K562 (cell line): ENCODE data around the gene TSPAN14. TPM values are rescaled to one million over a fixed set of nuclear protein-coding genes. Genes with fewer than 3 reads are reported as not detected.

Experiments used
- CBFA2T2 ChIP-seq: fragments of 450-650 bp; conservative IDR thresholded peaks from 2 replicates; pipeline ENCODE4 v1.6.1; 2017; ENCODE audit warnings: mild to moderate bottlenecking
- CCAR2 ChIP-seq: fragments of 200-400 bp; formaldehyde crosslinking; IDR thresholded peaks from 2 replicates; pipeline ENCODE4 v1.6.1; 2017; ENCODE audit warnings: mild to moderate bottlenecking, low read depth, low read length
- CCNT2 ChIP-seq: IDR thresholded peaks from 2 replicates; pipeline ENCODE4 v1.6.1; 2011; ENCODE audit warnings: borderline replicate concordance, low read depth, mild to moderate bottlenecking, moderate library complexity, mixed read lengths, low read length; ENCODE audit not compliant: insufficient read length; ENCODE audit errors: extremely low read depth
- CEBPG ChIP-seq, 3 experiments: fragments of 200-800 bp in 1 of 3; sonication (Bioruptor generic) in 1 of 3; sonication (generic) in 1 of 3; formaldehyde crosslinking in 1 of 3; IDR thresholded peaks in 2 of 3; conservative IDR thresholded peaks in 1 of 3; 2 replicates each; pipeline versions ENCODE4 v1.6.1 to v1.8.0; 2016 to 2022; ENCODE audit warnings: missing compliant biosample characterization in 2 of 3, missing genetic modification characterization in 2 of 3, mild to moderate bottlenecking in 1 of 3, missing genetic modification reagents in 1 of 3
- CTBP1 ChIP-seq: fragments of 450-650 bp; IDR thresholded peaks from 2 replicates; pipeline ENCODE4 v1.6.1; 2016; ENCODE audit warnings: borderline replicate concordance
- FOSL1 ChIP-seq: fragments of 200-800 bp; sonication (Bioruptor generic); conservative IDR thresholded peaks from 2 replicates; pipeline ENCODE4 v1.6.1; 2016; ENCODE audit warnings: missing genetic modification characterization, missing compliant biosample characterization
- GABPA ChIP-seq: fragments of 200-800 bp; sonication (Bioruptor generic); conservative IDR thresholded peaks from 2 replicates; pipeline ENCODE4 v1.6.1; 2016; ENCODE audit warnings: low read depth, missing genetic modification characterization, missing compliant biosample characterization
- HCFC1 ChIP-seq: IDR thresholded peaks from 2 replicates; pipeline ENCODE4 v1.6.1; 2012; ENCODE audit warnings: low read depth, low read length, improper control_type of control experiment
- HNRNPUL1 ChIP-seq: fragments of 200-400 bp; formaldehyde crosslinking; IDR thresholded peaks from 2 replicates; pipeline ENCODE4 v1.6.1; 2017; ENCODE audit warnings: low read length
- IRF9 ChIP-seq: fragments of 450-650 bp; IDR thresholded peaks from 2 replicates; pipeline ENCODE4 v1.6.1; 2016; ENCODE audit warnings: missing biosample characterization, missing genetic modification characterization
- JUN ChIP-seq, 2 experiments: sonication (generic) in 1 of 2; formaldehyde crosslinking in 1 of 2; IDR thresholded peaks; 2 replicates each; pipeline versions ENCODE4 v1.6.1 to v1.8.0; 2012 to 2022; ENCODE audit warnings: borderline replicate concordance in 2 of 2, mild to moderate bottlenecking in 2 of 2, improper control_type of control experiment in 1 of 2, low read depth in 1 of 2, low read length in 1 of 2, missing genetic modification reagents in 1 of 2
- KLF16 ChIP-seq: IDR thresholded peaks from 2 replicates; pipeline ENCODE4 v1.6.1; 2016; ENCODE audit warnings: antibody characterized with exemption
- MAFG ChIP-seq: fragments of 450-650 bp; conservative IDR thresholded peaks from 2 replicates; pipeline ENCODE4 v1.6.1; 2016; ENCODE audit warnings: missing genetic modification characterization, missing compliant biosample characterization
- MECOM ChIP-seq: fragments of 250-450 bp; sonication (Bioruptor Pico); IDR thresholded peaks from 2 replicates; pipeline ENCODE4 v1.8.0; 2022; ENCODE audit warnings: inconsistent platforms
- NEUROD1 ChIP-seq: fragments of 150-350 bp; IDR thresholded peaks from 2 replicates; pipeline ENCODE4 v1.6.1; 2014; ENCODE audit warnings: borderline replicate concordance, low read length, low read depth; ENCODE audit not compliant: partially characterized antibody
- PHF20 ChIP-seq: fragments of 450-650 bp; IDR thresholded peaks from 2 replicates; pipeline ENCODE4 v1.6.1; 2018; ENCODE audit not compliant: partially characterized antibody
- POLR2A ChIP-seq: fragments of 450-650 bp; conservative IDR thresholded peaks from 2 replicates; pipeline ENCODE4 v1.6.1; 2016
- RCOR1 ChIP-seq, 2 experiments: IDR thresholded peaks; 2 replicates each; pipeline ENCODE4 v1.6.1; 2012; ENCODE audit warnings: low read depth in 2 of 2, low read length in 2 of 2, borderline replicate concordance in 1 of 2, improper control_type of control experiment in 1 of 2
- SMARCC2 ChIP-seq: fragments of 450-650 bp; IDR thresholded peaks from 2 replicates; pipeline ENCODE4 v1.6.1; 2017; ENCODE audit warnings: antibody characterized with exemption, moderate library complexity, mild to moderate bottlenecking, low read depth
- SNRNP70 ChIP-seq: fragments of 200-400 bp; formaldehyde crosslinking; optimal IDR thresholded peaks from 2 replicates; pipeline ENCODE3; 2017; ENCODE audit warnings: low read depth, low read length
- TAF1 ChIP-seq: IDR thresholded peaks from 2 replicates; pipeline ENCODE4 v1.6.1; 2011; ENCODE audit warnings: mild to moderate bottlenecking, low read length, moderate library complexity; ENCODE audit not compliant: insufficient read depth, control insufficient read depth, severe bottlenecking; ENCODE audit errors: extremely low read depth
- TOE1 ChIP-seq, 2 experiments: fragments of 450-650 bp in 1 of 2; sonication (generic) in 1 of 2; formaldehyde crosslinking in 1 of 2; IDR thresholded peaks; 2 replicates each; pipeline versions ENCODE4 v1.7.1 to v1.8.0; 2016 to 2022; ENCODE audit warnings: borderline replicate concordance in 2 of 2, mild to moderate bottlenecking in 2 of 2, antibody characterized with exemption in 1 of 2, inconsistent platforms in 1 of 2, low read depth in 1 of 2, missing genetic modification reagents in 1 of 2, moderate library complexity in 1 of 2
- ZNF395 ChIP-seq: fragments of 200-800 bp; sonication (Bioruptor generic); IDR thresholded peaks from 2 replicates; pipeline ENCODE4 v1.6.1; 2017; ENCODE audit warnings: missing genetic modification characterization, missing compliant biosample characterization
- ZNF408 ChIP-seq: fragments of 250-450 bp; sonication (Bioruptor Pico); IDR thresholded peaks from 2 replicates; pipeline ENCODE4 v1.4.0; 2020; ENCODE audit warnings: low read depth, mild to moderate bottlenecking, moderate library complexity
- polyA plus RNA-seq, 8 experiments: library from polyadenylated mRNA; depleted of rRNA in 4 of 8; stranded (reverse) in 5 of 8; unstranded in 3 of 8; fragments of >200 nt; fragmentation: Nextera tagmentation in 2 of 8; fragmentation: Illumina TruSeq in 1 of 8; extraction: Ambion mirVana in 2 of 8; extraction: Trizol in 1 of 8; gene quantifications; 2 replicates each; pipeline versions ENCODE4 v1.2.1 to v1.2.3, GENCODE V29; 2011 to 2014; ENCODE audit warnings: inconsistent platforms in 1 of 8, missing spikeins in 1 of 8
- total RNA-seq, 7 experiments: library from RNA; depleted of rRNA in 6 of 7; stranded (reverse); fragments of >200 nt in 6 of 7; fragmentation: Illumina TruSeq in 2 of 7; extraction: Trizol in 2 of 7; gene quantifications; 2 replicates each; pipeline versions ENCODE4 v1.2.1 to v1.2.3, GENCODE V29; 2011 to 2021; ENCODE audit warnings: low replicate concordance in 1 of 7

TSPAN14 gene
- total and polyA plus RNA-seq, 9 of the 15 experiments (the other 6 are each of a cell fraction or from before 2014, with no cell fraction given) = 5.8 to 92.9 (median 23.3) TPM

DNA sequence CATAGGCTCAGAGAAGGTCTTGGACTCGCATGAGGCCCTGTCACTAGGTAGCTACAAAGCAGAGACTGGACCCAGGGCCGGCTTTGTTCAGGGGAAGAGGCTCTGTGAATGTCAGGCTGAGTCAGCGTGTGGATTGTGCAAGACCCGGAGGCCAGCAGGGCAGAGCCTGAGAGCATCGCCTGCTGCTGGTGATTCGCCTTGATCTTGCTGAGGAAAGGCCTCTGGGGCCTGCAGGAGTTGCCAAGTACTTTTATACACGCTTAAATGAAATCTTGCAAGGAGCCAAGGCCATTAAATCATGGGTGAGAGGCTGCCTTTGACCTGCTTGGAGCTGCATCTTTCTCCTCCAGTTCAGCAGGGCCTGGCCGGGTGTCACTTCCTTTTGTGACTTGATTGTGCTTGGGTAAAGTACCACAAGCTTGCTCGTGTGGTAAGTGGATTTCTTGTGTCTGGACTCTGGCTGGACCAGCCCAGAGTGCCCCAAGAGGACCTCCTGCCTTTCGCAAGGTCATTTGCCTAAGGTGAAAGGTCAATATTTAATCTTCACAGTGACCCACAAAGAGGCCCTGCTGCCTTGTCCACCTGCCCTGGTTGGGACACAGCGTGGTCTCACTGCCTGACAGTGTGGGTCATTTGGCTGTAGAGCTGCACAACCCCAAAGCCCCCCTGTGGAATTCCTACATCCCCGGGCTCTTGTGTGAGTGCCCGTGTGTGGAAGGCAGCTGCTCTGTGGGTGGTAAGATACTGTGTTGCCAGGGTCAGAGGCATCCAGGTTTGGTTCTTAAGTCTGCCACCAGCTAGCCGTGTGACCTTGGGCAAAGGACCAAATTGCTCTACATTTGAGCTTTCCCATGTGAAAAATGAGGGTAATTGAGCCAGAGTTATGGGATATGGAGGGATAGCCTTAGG, 45.0 kb downstream of the TSPAN14 start (continued):
- peak; percentile 94 for TF ChIP-seq IRF9 (tag)
- peak; percentile 72 for TF ChIP-seq NEUROD1
- TF ChIP-seq KLF16 = no peak
- peak; percentile 15; the same call in 1 of the 2 replicates for TF ChIP-seq HCFC1
- peak in 1 of 2 experiments; percentile 88; a peak in 3 of 4 replicates for TF ChIP-seq RCOR1 (IDR thresholded peaks at IDR 0.05; ENCODE audit: borderline replicate concordance in 1 of 2, low read depth in 2 of 2, low read length in 2 of 2)
- no peak for TF ChIP-seq SNRNP70
- TF ChIP-seq GABPA (tag) = no peak
- peak; percentile 37 for TF ChIP-seq CCNT2
- TF ChIP-seq TOE1 (IDR thresholded peaks at IDR 0.05; ENCODE audit: borderline replicate concordance) = no peak
- TF ChIP-seq TOE1 (CRISPR knock-in tag; IDR thresholded peaks at IDR 0.05; ENCODE audit: borderline replicate concordance, low read depth) = no peak
- peak; percentile 87 for TF ChIP-seq CTBP1
- 0 out of 2 replicates have a peak, but pooled peaks have one; percentile 50 for TF ChIP-seq POLR2A
- no peak for TF ChIP-seq PHF20
- TF ChIP-seq ZNF395 (CRISPR knock-in tag) = 0 out of 2 replicates have a peak, but pooled peaks have one; percentile 62
- TF ChIP-seq HNRNPUL1 = no peak
- peak; percentile 84 for TF ChIP-seq MAFG (tag)
- peak; percentile 34 for TF ChIP-seq TAF1
- no peak for TF ChIP-seq ZNF408
- TF ChIP-seq SMARCC2 = 0 out of 2 replicates have a peak, but pooled peaks have one; percentile 50
- TF ChIP-seq CBFA2T2 = peak; percentile 33; the same call in 1 of the 2 replicates
- 0 out of 2 replicates have a peak, but pooled peaks have one; percentile 47 for TF ChIP-seq CCAR2
- 0 out of 2 replicates have a peak, but pooled peaks have one; percentile 35 for TF ChIP-seq MECOM (CRISPR knock-in tag)
- peak; percentile 99 for TF ChIP-seq CEBPG (CRISPR knock-in tag; IDR thresholded peaks at IDR 0.05)
- peak; percentile 98 to 99 for TF ChIP-seq CEBPG (tag; conservative IDR thresholded peaks at IDR 0.05 in 1 of 2, IDR thresholded peaks at IDR 0.05 in 1 of 2)
- peak; percentile 95 for TF ChIP-seq FOSL1
- TF ChIP-seq JUN (IDR thresholded peaks at IDR 0.05; ENCODE audit: borderline replicate concordance, low read depth, low read length) = peak; percentile 94
- no peak for TF ChIP-seq JUN (CRISPR knock-in tag; IDR thresholded peaks at IDR 0.05; ENCODE audit: borderline replicate concordance)
